ENCODE measurements around the gene PLA2G15. TPM values are rescaled to one million over a fixed set of nuclear protein-coding genes. Genes with fewer than 3 reads are reported as not detected.

The PLA2G15 gene
- total RNA-seq, 1 donor from 2014 or later = 17.1 TPM

GRCh38 chr16:68276223-68276622 is 31.1 kb downstream of the PLA2G15 start:
- DNase-seq (ENCODE audit: low read depth) = no peak
- H3K4me3 ChIP-seq (ENCODE audit: low read depth, low read length) = no peak overlapping the region
- TF ChIP-seq CTCF (conservative IDR thresholded peaks at IDR 0.05; ENCODE audit: low read depth, low read length) = no peak

GRCh38 chr16:68279726-68280558 is 34.8 kb downstream of the PLA2G15 start:
- no peak for TF ChIP-seq CTCF (conservative IDR thresholded peaks at IDR 0.05; ENCODE audit: low read depth, low read length)
- H3K4me3 ChIP-seq (ENCODE audit: low read depth, low read length) = no peak overlapping the region
- DNase-seq (ENCODE audit: low read depth) = no peak

- no peak for DNase-seq (ENCODE audit: low read depth)
- H3K4me3 ChIP-seq (ENCODE audit: low read depth, low read length) = no peak overlapping the region
- no peak for TF ChIP-seq CTCF (conservative IDR thresholded peaks at IDR 0.05; ENCODE audit: low read depth, low read length)
Observed at GRCh38 chr16:68281368-68282063, 36.3 kb downstream of the PLA2G15 start.

DNA sequence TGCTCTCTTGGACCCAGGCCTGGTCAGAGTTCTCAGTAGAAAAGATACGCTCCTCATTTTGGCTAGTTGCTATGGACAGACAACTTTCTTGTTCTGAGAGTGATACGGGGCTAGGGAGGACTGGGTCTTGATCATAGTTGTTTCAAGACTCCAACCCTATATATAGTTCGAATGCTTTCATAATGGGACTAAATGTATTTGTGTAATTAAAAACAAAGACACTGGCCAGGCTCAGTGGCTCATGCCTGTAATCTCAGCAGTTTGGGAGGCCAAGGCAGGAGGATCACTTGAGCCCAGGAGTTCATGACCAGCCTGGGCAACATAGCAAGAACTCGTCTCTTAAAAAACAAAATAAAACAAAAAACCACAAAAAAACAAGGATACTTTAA is 36.9 kb downstream of the PLA2G15 start:
- TF ChIP-seq CTCF (conservative IDR thresholded peaks at IDR 0.05; ENCODE audit: low read depth, low read length) = no peak
- H3K4me3 ChIP-seq (ENCODE audit: low read depth, low read length) = no peak overlapping the region
- no peak for DNase-seq (ENCODE audit: low read depth)

DNA sequence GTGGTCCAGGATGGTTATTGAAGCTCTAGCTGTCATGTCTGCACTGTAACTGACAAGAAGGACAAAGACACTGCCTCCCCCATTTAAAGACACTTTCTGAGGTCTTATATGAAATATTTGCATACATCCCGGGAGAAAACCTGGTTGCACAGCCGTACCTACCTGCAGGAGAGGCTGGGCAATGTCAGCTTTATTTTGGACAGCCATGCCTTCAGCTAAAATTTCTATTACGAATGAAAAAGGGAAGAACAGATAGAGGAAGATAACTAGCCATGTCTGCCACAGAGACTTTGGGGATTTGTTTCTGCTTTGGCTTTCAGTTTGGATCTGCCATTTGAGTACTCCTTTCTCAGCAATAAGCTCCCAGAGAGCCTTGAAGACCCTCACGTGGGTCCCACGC is 38.2 kb downstream of the PLA2G15 start:
- no peak overlapping the region for H3K4me3 ChIP-seq (ENCODE audit: low read depth, low read length)
- no peak for DNase-seq (ENCODE audit: low read depth)
- no peak for TF ChIP-seq CTCF (conservative IDR thresholded peaks at IDR 0.05; ENCODE audit: low read depth, low read length)

DNA sequence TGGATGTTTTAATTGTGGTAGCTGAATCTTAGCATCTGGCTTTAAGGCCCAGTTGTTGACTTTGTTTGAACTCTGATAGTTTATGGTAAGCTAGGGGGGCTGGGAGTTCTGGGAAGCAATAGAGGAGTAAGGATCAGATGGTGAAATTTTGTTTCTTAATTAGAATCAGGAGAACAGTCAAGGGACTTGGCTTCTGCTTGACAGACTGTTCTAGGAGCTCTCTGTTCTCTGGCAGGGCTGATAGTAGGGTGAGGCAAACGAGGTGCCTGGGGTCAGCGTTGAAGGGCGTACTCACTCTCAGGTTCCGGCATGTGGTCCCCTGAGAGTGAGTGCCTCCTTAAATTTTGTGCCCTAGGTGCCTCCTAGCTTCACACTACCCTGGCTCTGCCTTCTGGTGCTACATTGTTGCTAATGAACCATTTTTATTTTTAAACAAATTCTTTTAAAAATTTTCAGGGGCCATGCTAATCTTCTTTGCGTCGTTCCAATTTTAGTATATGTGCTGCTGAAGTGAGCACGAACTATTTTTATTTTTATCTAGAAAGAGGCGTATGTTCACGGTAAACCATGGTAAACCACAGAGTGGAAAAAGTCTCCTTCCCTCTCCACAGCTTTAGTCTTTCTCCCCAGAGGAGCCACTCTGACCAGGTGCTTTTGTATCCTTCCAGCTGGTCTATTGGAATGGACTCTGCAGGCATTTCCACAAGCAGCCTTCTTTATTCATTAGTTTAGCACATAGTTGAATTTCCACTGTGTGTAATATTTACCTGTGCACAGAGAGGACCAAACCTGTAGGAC is 38.8 kb downstream of the PLA2G15 start:
- TF ChIP-seq CTCF (conservative IDR thresholded peaks at IDR 0.05; ENCODE audit: low read depth, low read length) = no peak
- DNase-seq (ENCODE audit: low read depth) = no peak
- no peak overlapping the region for H3K4me3 ChIP-seq (ENCODE audit: low read depth, low read length)
